Left lung (tissue), 10 donors: Measurements from ENCODE around the gene TMEM167B. TPM values are rescaled to one million over a fixed set of nuclear protein-coding genes. Genes with fewer than 3 reads are reported as not detected.

Experiments
- ATAC-seq: fragments of 200-7000 bp; cut with Tn5 transposase; one replicate; pipeline ENCODE4 v1.9.1; 2020; ENCODE audit warnings: moderate library complexity
- DNase-seq, 4 donors: peaks; one replicate each; pipeline ENCODE4 v3.0.0-alpha.2; 2013 to 2020
- H3K27ac ChIP-seq, 2 donors: fragments of 200-600 bp; sonication (generic) in 1 of 2; one replicate each; pipeline versions ENCODE4 v1.5.0 to v1.8.0; 2020 to 2021
- H3K27me3 ChIP-seq, 2 donors: fragments of 200-600 bp; sonication (generic) in 1 of 2; one replicate each; pipeline versions ENCODE4 v1.5.0 to v1.8.0; 2020 to 2021
- H3K36me3 ChIP-seq, 2 donors: fragments of 200-600 bp; sonication (generic) in 1 of 2; one replicate each; pipeline versions ENCODE4 v1.5.0 to v1.8.0; 2020 to 2021
- H3K4me1 ChIP-seq, 2 donors: fragments of 200-600 bp; one replicate each; pipeline ENCODE4 v1.8.0; 2021
- H3K4me3 ChIP-seq, 2 donors: fragments of 200-600 bp; sonication (generic) in 1 of 2; one replicate each; pipeline versions ENCODE4 v1.5.0 to v1.8.0; 2020 to 2021; ENCODE audit warnings: mild to moderate bottlenecking in 1 of 2
- H3K9me3 ChIP-seq, 2 donors: fragments of 200-600 bp; sonication (generic) in 1 of 2; one replicate each; pipeline versions ENCODE4 v1.5.0 to v1.8.0; 2020 to 2021
- CTCF ChIP-seq, 2 donors: fragments of 200-600 bp; sonication (generic) in 1 of 2; IDR thresholded peaks; one replicate each; pipeline versions ENCODE4 v1.5.0 to v1.8.0; 2021; ENCODE audit warnings: antibody characterized with exemption in 2 of 2
- intact Hi-C, 2 donors: fragments of 100-400 bp; cut with DNase I; formaldehyde crosslinking; loops; one replicate each; pipeline versions ENCODE4 v1.11.2 to v1.14.2; 2022
- polyA plus RNA-seq, 6 donors: library from polyadenylated mRNA; unstranded; fragments of 120-200 nt; gene quantifications; one replicate each; pipeline ENCODE4 v1.2.1, GENCODE V29; 2013; ENCODE audit not compliant: insufficient read length in 6 of 6
- total RNA-seq, 2 donors: library from RNA; stranded (reverse); fragmentation: NEBNext Ultra II Directional; extraction: Animal tissue kit (Norgen Biotek cat#: 25700); gene quantifications; one replicate each; pipeline ENCODE4 v1.2.1, GENCODE V29; 2021
- donor health status: DM: no; HTN: yes; CAD: no.
- donor health status: DM: no; HTN: no; CAD: no.

Gene TMEM167B
- total and polyA plus RNA-seq, 8 donors = 33.5 to 47.2 (median 42.0) TPM

- H3K27me3 ChIP-seq = peaks cover 11 to 43% of the 10 kb centered on the region in 2 donors
- intact Hi-C loops = no loop called here
- H3K27ac ChIP-seq = no peak within 1 kb of the TSS
- H3K4me3 ChIP-seq = peak within 1 kb of the TSS; percentile 19 to 32
- ATAC-seq (peak; percentile 58), DNase-seq (peak in 3 of 4 donors; percentile 46 to 83 (median 76))
- H3K4me1 ChIP-seq = peaks cover 10 to 31% of the 10 kb centered on the region in 2 donors
- H3K9me3 ChIP-seq = no peaks in the 10 kb centered on the region
- no peaks in the 10 kb centered on the region for H3K36me3 ChIP-seq
- no peak for TF ChIP-seq CTCF (IDR thresholded peaks at IDR 0.05)
These were observed 23.2 kb downstream of the TMEM167B start, which contains the start of gene ELAPOR1 for GRCh38 chr1:109113590-109114341. Gene ELAPOR1 (plus strand): TSS chr1:109114115. CDS start chr1:109114184, 69 bp downstream.

GRCh38 chr1:109114342-109114674 lies 23.7 kb downstream of the TMEM167B start:
- Histone ChIP-seq H3K4me1 (peaks cover 10 to 31% of the 10 kb centered on the region in 2 donors), H3K27me3 (peaks cover 11 to 43% of the 10 kb centered on the region in 2 donors), H3K9me3 (no peaks in the 10 kb centered on the region), H3K4me3 (peak overlapping the region in 1 of 2 donors; percentile 32), H3K27ac (no peak overlapping the region), H3K36me3 (no peaks in the 10 kb centered on the region)
- intact Hi-C loops = no loop called here
- TF ChIP-seq CTCF (IDR thresholded peaks at IDR 0.05) = no peak
- DNase-seq (no peak), ATAC-seq (no peak)

- intact Hi-C loops = no loop called here
- no peaks in the 10 kb centered on the region for H3K9me3 ChIP-seq
- ATAC-seq = no peak
- H3K27me3 ChIP-seq = peaks cover 11 to 43% of the 10 kb centered on the region in 2 donors
- no peak for DNase-seq
- H3K36me3 ChIP-seq = no peaks in the 10 kb centered on the region
- H3K4me1 ChIP-seq = peaks cover 10 to 31% of the 10 kb centered on the region in 2 donors
- H3K27ac ChIP-seq = no peak overlapping the region
- no peak for TF ChIP-seq CTCF (IDR thresholded peaks at IDR 0.05)
- H3K4me3 ChIP-seq = no peak overlapping the region
These were observed 25.1 kb downstream of the TMEM167B start for GRCh38 chr1:109115685-109116084.

GRCh38 chr1:109116286-109116685 lies 25.7 kb downstream of the TMEM167B start:
- TF ChIP-seq CTCF (IDR thresholded peaks at IDR 0.05) = no peak
- ATAC-seq = no peak
- intact Hi-C loops = no loop called here

GRCh38 chr1:109118089-109118488 lies 27.5 kb downstream of the TMEM167B start:
- intact Hi-C loops = no loop called here
- Histone ChIP-seq H3K36me3 (no peaks in the 10 kb centered on the region), H3K27me3 (peaks cover 11 to 40% of the 10 kb centered on the region in 2 donors), H3K4me1 (peaks cover 0 to 13% of the 10 kb centered on the region in 2 donors), H3K27ac (no peak overlapping the region), H3K4me3 (no peak overlapping the region), H3K9me3 (no peaks in the 10 kb centered on the region)
- ATAC-seq = no peak
- no peak for TF ChIP-seq CTCF (IDR thresholded peaks at IDR 0.05)
- no peak for DNase-seq

More at GRCh38 chr1:109116286-109116685, 25.7 kb downstream of the TMEM167B start:
- H3K27ac ChIP-seq = no peak overlapping the region
- no peak for DNase-seq
- peaks cover 10 to 31% of the 10 kb centered on the region in 2 donors for H3K4me1 ChIP-seq
- H3K36me3 ChIP-seq = no peaks in the 10 kb centered on the region
- H3K9me3 ChIP-seq = no peaks in the 10 kb centered on the region
- H3K27me3 ChIP-seq = peaks cover 11 to 43% of the 10 kb centered on the region in 2 donors
- no peak overlapping the region for H3K4me3 ChIP-seq
